Fibroblast of the aortic adventitia (primary cell): ENCODE results near the gene KYAT1. TPM values are rescaled to one million over a fixed set of nuclear protein-coding genes. Genes with fewer than 3 reads are reported as not detected.

Experiments used
- DNase-seq: peaks from one replicate; pipeline ENCODE4 v3.0.0-alpha.2; 2010; ENCODE audit warnings: low read depth
- H3K4me3 ChIP-seq: 2 replicates; pipeline ENCODE4 v1.5.1; 2011; ENCODE audit warnings: low read depth, mild to moderate bottlenecking, control low read depth, low read length, moderate library complexity
- CTCF ChIP-seq: IDR thresholded peaks from 2 replicates; pipeline ENCODE4 v1.5.1; 2011; ENCODE audit warnings: mild to moderate bottlenecking, low read length, control low read depth, inconsistent platforms; ENCODE audit not compliant: insufficient read depth
- total RNA-seq: library from RNA; depleted of rRNA; stranded (reverse); fragments of >200 nt; gene quantifications from 2 replicates; pipeline ENCODE4 v1.2.3, GENCODE V29; 2012; ENCODE audit warnings: low replicate concordance

KYAT1 gene
- total RNA-seq, 1 donor = 6.8 TPM

GRCh38 chr9:128894764-128895163 is 13.0 kb upstream of the KYAT1 start:
- no peak overlapping the region for H3K4me3 ChIP-seq
- TF ChIP-seq CTCF = no peak
- DNase-seq = no peak

- TF ChIP-seq CTCF = no peak
- H3K4me3 ChIP-seq = no peak overlapping the region
- DNase-seq = no peak
Measured at GRCh38 chr9:128893354-128893753, 11.6 kb upstream of the KYAT1 start.

- no peak for TF ChIP-seq CTCF
- H3K4me3 ChIP-seq = peak overlapping the region; percentile 44
- DNase-seq = peak; percentile 95
Measured at GRCh38 chr9:128892221-128892921, 10.6 kb upstream of the KYAT1 start.

GRCh38 chr9:128891321-128892220 is 9.8 kb upstream of the KYAT1 start:
- peak; percentile 31 for DNase-seq
- TF ChIP-seq CTCF = no peak
- H3K4me3 ChIP-seq = no peak overlapping the region

- TF ChIP-seq CTCF = no peak
- no peak overlapping the region for H3K4me3 ChIP-seq
- peak; percentile 66 for DNase-seq
Measured at GRCh38 chr9:128887914-128888350, 6.2 kb upstream of the KYAT1 start.

- DNase-seq = no peak
- no peak overlapping the region for H3K4me3 ChIP-seq
Measured at GRCh38 chr9:128887049-128887448, 5.3 kb upstream of the KYAT1 start.

More at GRCh38 chr9:128887049-128887448, 5.3 kb upstream of the KYAT1 start:
- TF ChIP-seq CTCF = no peak
